HEK293 (cell line): ENCODE data around the gene RAB3C.

Source experiments
- CTCF ChIA-PET: fragments of 350-600 bp; formaldehyde crosslinking; extraction: SDS; loops from one replicate; lab custom pipeline; 2021; ENCODE audit warnings: antibody characterized with exemption; lab: Yijun Ruan, JAX
- POLR2A ChIA-PET: fragments of 300-600 bp; formaldehyde crosslinking; extraction: SDS; loops from one replicate; lab custom pipeline; 2020; ENCODE audit warnings: antibody characterized with exemption, inconsistent platforms; lab: Yijun Ruan, JAX
- H3K27ac ChIP-seq: fragments of 200-500 bp; sonication (Bioruptor generic); 2 replicates; pipeline ENCODE4 v1.5.1; 2014; ENCODE audit warnings: low read depth, low read length, control low read depth, inconsistent platforms; ENCODE audit errors: extremely low read depth
- H3K36me3 ChIP-seq, 2 experiments: fragments of 200-500 bp in 1 of 2; sonication (Bioruptor generic) in 1 of 2; 1 replicate in 1 of 2; 2 replicates in 1 of 2; pipeline ENCODE4 v1.5.1; 2014 to 2017; ENCODE audit warnings: inconsistent platforms in 2 of 2, low read length in 2 of 2; ENCODE audit not compliant: control insufficient read depth in 2 of 2, insufficient read depth in 1 of 2
- H3K4me1 ChIP-seq: fragments of 200-500 bp; sonication (Bioruptor generic); 2 replicates; pipeline ENCODE4 v1.5.1; 2014; ENCODE audit warnings: mild to moderate bottlenecking, low read length, inconsistent platforms; ENCODE audit not compliant: control insufficient read depth, insufficient read depth
- H3K4me3 ChIP-seq: 2 replicates; pipeline ENCODE4 v1.5.1; 2011; ENCODE audit warnings: low read depth, mild to moderate bottlenecking, control low read depth, low read length, moderate library complexity
- H3K9me3 ChIP-seq: fragments of 200-500 bp; sonication (Bioruptor generic); 2 replicates; pipeline ENCODE4 v1.5.1; 2014; ENCODE audit warnings: low read depth, low read length, inconsistent platforms; ENCODE audit not compliant: control insufficient read depth, insufficient read depth
- BCL11A ChIP-seq: fragments of 450-650 bp; formaldehyde crosslinking; IDR thresholded peaks from 2 replicates; pipeline ENCODE4 v1.5.1; 2016; ENCODE audit warnings: low read depth, missing biosample characterization, missing genetic modification characterization
- EGR2 ChIP-seq: fragments of 450-650 bp; formaldehyde crosslinking; IDR thresholded peaks from 2 replicates; pipeline ENCODE4 v1.5.1; 2016; ENCODE audit warnings: low read depth, missing biosample characterization, missing genetic modification characterization
- KLF8 ChIP-seq: fragments of 450-650 bp; formaldehyde crosslinking; IDR thresholded peaks from 2 replicates; pipeline ENCODE4 v1.5.1; 2016; ENCODE audit warnings: missing biosample characterization, missing genetic modification characterization
- RBAK ChIP-seq: fragments of 450-650 bp; formaldehyde crosslinking; IDR thresholded peaks from 2 replicates; pipeline ENCODE4 v1.5.1; 2016; ENCODE audit warnings: missing biosample characterization, missing genetic modification characterization
- SCRT1 ChIP-seq: fragments of 450-650 bp; formaldehyde crosslinking; IDR thresholded peaks from 2 replicates; pipeline ENCODE4 v1.5.1; 2016; ENCODE audit warnings: missing biosample characterization, missing genetic modification characterization, borderline replicate concordance
- SCRT2 ChIP-seq: fragments of 450-650 bp; formaldehyde crosslinking; IDR thresholded peaks from 2 replicates; pipeline ENCODE4 v1.5.1; 2016; ENCODE audit warnings: missing biosample characterization, missing genetic modification characterization
- SP2 ChIP-seq: fragments of 450-650 bp; formaldehyde crosslinking; IDR thresholded peaks from 2 replicates; pipeline ENCODE4 v1.5.1; 2016; ENCODE audit warnings: missing biosample characterization, missing genetic modification characterization
- SP3 ChIP-seq: fragments of 450-650 bp; formaldehyde crosslinking; IDR thresholded peaks from 2 replicates; pipeline ENCODE4 v1.5.1; 2016; ENCODE audit warnings: missing biosample characterization, missing genetic modification characterization
- SP7 ChIP-seq: fragments of 450-650 bp; formaldehyde crosslinking; IDR thresholded peaks from 2 replicates; pipeline ENCODE4 v1.5.1; 2016; ENCODE audit warnings: missing biosample characterization, missing genetic modification characterization
- TCF7L2 ChIP-seq: IDR thresholded peaks from 2 replicates; pipeline ENCODE4 v1.6.1; 2011; ENCODE audit warnings: low read depth, mild to moderate bottlenecking, inconsistent platforms, low read length, moderate library complexity, borderline replicate concordance
- ZBTB26 ChIP-seq: fragments of 450-650 bp; formaldehyde crosslinking; optimal IDR thresholded peaks from 2 replicates; pipeline ENCODE3; 2016; ENCODE audit warnings: missing biosample characterization, mild to moderate bottlenecking, missing genetic modification characterization
- ZBTB6 ChIP-seq: fragments of 450-650 bp; formaldehyde crosslinking; IDR thresholded peaks from 2 replicates; pipeline ENCODE4 v1.5.1; 2017; ENCODE audit warnings: missing biosample characterization, missing genetic modification characterization
- ZFP37 ChIP-seq: fragments of 450-650 bp; formaldehyde crosslinking; IDR thresholded peaks from 2 replicates; pipeline ENCODE4 v1.5.1; 2016; ENCODE audit warnings: missing biosample characterization, missing genetic modification characterization
- ZNF148 ChIP-seq: fragments of 450-650 bp; formaldehyde crosslinking; IDR thresholded peaks from 2 replicates; pipeline ENCODE4 v1.5.0; 2017; ENCODE audit warnings: missing biosample characterization, missing genetic modification characterization, borderline replicate concordance
- ZNF18 ChIP-seq: fragments of 450-650 bp; formaldehyde crosslinking; IDR thresholded peaks from 2 replicates; pipeline ENCODE4 v1.5.1; 2016; ENCODE audit warnings: missing biosample characterization, missing genetic modification characterization
- ZNF19 ChIP-seq: fragments of 450-650 bp; formaldehyde crosslinking; IDR thresholded peaks from 2 replicates; pipeline ENCODE4; 2016; ENCODE audit warnings: missing biosample characterization, missing genetic modification characterization, low read depth
- ZNF214 ChIP-seq: fragments of 450-650 bp; formaldehyde crosslinking; IDR thresholded peaks from 2 replicates; pipeline ENCODE4 v1.5.1; 2017; ENCODE audit warnings: missing biosample characterization, mild to moderate bottlenecking, missing genetic modification characterization, borderline replicate concordance
- ZNF266 ChIP-seq: fragments of 450-650 bp; formaldehyde crosslinking; IDR thresholded peaks from 2 replicates; pipeline ENCODE4 v1.5.1; 2016; ENCODE audit warnings: missing biosample characterization, missing genetic modification characterization, low read depth
- ZNF426 ChIP-seq: fragments of 450-650 bp; formaldehyde crosslinking; IDR thresholded peaks from 2 replicates; pipeline ENCODE4 v1.5.1; 2017; ENCODE audit warnings: missing biosample characterization, missing genetic modification characterization, mild to moderate bottlenecking, inconsistent platforms, moderate library complexity
- ZNF529 ChIP-seq: fragments of 450-650 bp; formaldehyde crosslinking; IDR thresholded peaks from 2 replicates; pipeline ENCODE4 v1.5.1; 2017; ENCODE audit warnings: missing genetic modification characterization, missing biosample characterization; ENCODE audit not compliant: insufficient replicate concordance
- ZNF544 ChIP-seq: fragments of 450-650 bp; formaldehyde crosslinking; IDR thresholded peaks from 2 replicates; pipeline ENCODE4 v1.5.0; 2017; ENCODE audit warnings: missing biosample characterization, missing genetic modification characterization
- ZNF561 ChIP-seq: fragments of 450-650 bp; IDR thresholded peaks from 2 replicates; pipeline ENCODE4 v1.5.1; 2018; ENCODE audit warnings: missing biosample characterization, missing genetic modification characterization, borderline replicate concordance
- ZNF571 ChIP-seq: fragments of 450-650 bp; formaldehyde crosslinking; IDR thresholded peaks from 2 replicates; pipeline ENCODE4 v1.5.0; 2017; ENCODE audit warnings: missing biosample characterization, missing genetic modification characterization
- ZNF596 ChIP-seq: fragments of 450-650 bp; IDR thresholded peaks from 2 replicates; pipeline ENCODE4 v1.5.0; 2018; ENCODE audit warnings: missing biosample characterization, mild to moderate bottlenecking, missing genetic modification characterization, moderate library complexity
- ZNF623 ChIP-seq: fragments of 450-650 bp; formaldehyde crosslinking; IDR thresholded peaks from 2 replicates; pipeline ENCODE4 v1.5.1; 2016; ENCODE audit warnings: missing biosample characterization, missing genetic modification characterization
- ZNF639 ChIP-seq: fragments of 450-650 bp; formaldehyde crosslinking; IDR thresholded peaks from 2 replicates; pipeline ENCODE4 v1.5.1; 2016; ENCODE audit warnings: missing biosample characterization, missing genetic modification characterization
- ZNF658 ChIP-seq: fragments of 450-650 bp; formaldehyde crosslinking; IDR thresholded peaks from 2 replicates; pipeline ENCODE4; 2016; ENCODE audit warnings: missing biosample characterization, missing genetic modification characterization
- ZNF664 ChIP-seq: fragments of 450-650 bp; formaldehyde crosslinking; IDR thresholded peaks from 2 replicates; pipeline ENCODE4 v1.5.1; 2016; ENCODE audit warnings: missing biosample characterization, missing genetic modification characterization

The RAB3C gene

GRCh38 chr5:58797021-58797420, 214.1 kb downstream of the RAB3C start:
- no peak overlapping the region for H3K4me3 ChIP-seq
- H3K4me1 ChIP-seq, result no peaks in the 10 kb centered on the region
- TF ChIP-seq SP3 (tag by site-specific recombination) (no peak), SP2 (tag by site-specific recombination) (no peak), RBAK (tag by site-specific recombination) (no peak), ZNF426 (no peak), ZNF623 (tag by site-specific recombination) (no peak), ZNF544 (tag by site-specific recombination) (no peak), ZNF658 (tag by site-specific recombination) (no peak), EGR2 (tag by site-specific recombination) (no peak), ZNF639 (tag by site-specific recombination) (no peak), SCRT1 (tag by site-specific recombination) (no peak), SCRT2 (tag by site-specific recombination) (no peak), ZNF529 (tag by site-specific recombination) (no peak), SP7 (no peak), BCL11A (tag by site-specific recombination) (no peak), ZNF214 (no peak), ZFP37 (tag by site-specific recombination) (no peak)
- TF ChIP-seq, all 188 proteins: peak for 0
- Histone ChIP-seq H3K9me3 (no peaks in the 10 kb centered on the region), H3K36me3 (no peaks in the 10 kb centered on the region), H3K27ac (no peak overlapping the region)
- ChIA-PET CTCF (interaction anchor here (1.2 to 1.4 kb wide), 2 partner anchors 53 to 90 kb away, joined by 3 to 5 read pairs; no protein-coding TSS in a partner anchor), POLR2A (interaction anchor here (0.7 kb wide), 1 partner anchor 1013 kb away, joined by 3 read pairs; no protein-coding TSS in a partner anchor)

GRCh38 chr5:58800356-58800755, 217.5 kb downstream of the RAB3C start:
- H3K9me3 ChIP-seq, result no peaks in the 10 kb centered on the region
- no peak overlapping the region for H3K27ac ChIP-seq
- POLR2A ChIA-PET, result no interaction called here
- TF ChIP-seq ZNF18 (tag by site-specific recombination), result no peak
- no peak for TF ChIP-seq ZNF664 (tag by site-specific recombination)
- no peak for TF ChIP-seq TCF7L2
- no peak for TF ChIP-seq ZNF596 (tag by site-specific recombination)
- no peak for TF ChIP-seq ZNF148 (tag by site-specific recombination)
- TF ChIP-seq ZNF561, result no peak
- TF ChIP-seq KLF8 (tag by site-specific recombination), result no peak
- no peak for TF ChIP-seq ZNF426
- no peak for TF ChIP-seq ZBTB6 (tag by site-specific recombination)
- TF ChIP-seq ZBTB26 (tag by site-specific recombination), result no peak
- no peak for TF ChIP-seq ZNF19 (tag by site-specific recombination)
- no peak for TF ChIP-seq ZNF571
- TF ChIP-seq ZNF266 (tag by site-specific recombination), result no peak
- TF ChIP-seq, all 188 proteins: peak for 0
- no peaks in the 10 kb centered on the region for H3K36me3 ChIP-seq
- no peaks in the 10 kb centered on the region for H3K4me1 ChIP-seq
- no peak overlapping the region for H3K4me3 ChIP-seq
- CTCF ChIA-PET, result interaction anchor here (0.8 kb wide), 1 partner anchor 50 kb away, joined by 4 read pairs; no protein-coding TSS in a partner anchor
